GM23338 (cell line): ENCODE measurements around the gene NINL. TPM values are rescaled to one million over a fixed set of nuclear protein-coding genes. Genes with fewer than 3 reads are reported as not detected.

ENCODE experiments used
- ATAC-seq: fragments of 200-7000 bp; cut with Tn5 transposase; 3 replicates; pipeline ENCODE4 v1.9.1; 2020
- DNase-seq: peaks from one replicate; pipeline ENCODE4 v3.0.0-alpha.2; 2015; ENCODE audit warnings: low spot score
- H2AFZ ChIP-seq: fragments of 200-600 bp; sonication (generic); 2 replicates; pipeline ENCODE4 v1.8.0; 2016; ENCODE audit warnings: antibody characterized with exemption, mild to moderate bottlenecking, moderate library complexity
- H3F3A ChIP-seq: fragments of 200-600 bp; sonication (generic); replicated peaks from 2 replicates; pipeline ENCODE4 v1.8.0; 2017; ENCODE audit warnings: antibody characterized with exemption, mixed run types, low read depth
- H3K27ac ChIP-seq: fragments of 200-600 bp; sonication (generic); 2 replicates; pipeline ENCODE4 v1.6.1; 2016; ENCODE audit warnings: low read depth
- H3K27me3 ChIP-seq: fragments of 200-600 bp; sonication (generic); 2 replicates; pipeline ENCODE4 v1.8.0; 2016; ENCODE audit warnings: mild to moderate bottlenecking, mixed run types, moderate library complexity; ENCODE audit not compliant: insufficient read depth
- H3K36me3 ChIP-seq: fragments of 200-600 bp; sonication (generic); 2 replicates; pipeline ENCODE4 v1.8.0; 2016; ENCODE audit warnings: mild to moderate bottlenecking; ENCODE audit not compliant: insufficient read depth
- H3K4me1 ChIP-seq: fragments of 200-600 bp; sonication (generic); 2 replicates; pipeline ENCODE4 v1.8.0; 2016; ENCODE audit warnings: mild to moderate bottlenecking, moderate library complexity; ENCODE audit not compliant: insufficient read depth
- H3K4me2 ChIP-seq: fragments of 200-600 bp; sonication (generic); 2 replicates; pipeline ENCODE4 v1.7.1; 2017; ENCODE audit warnings: mixed run types
- H3K4me3 ChIP-seq: fragments of 200-600 bp; sonication (generic); 2 replicates; pipeline ENCODE4 v1.6.1; 2016; ENCODE audit warnings: mixed run types
- H3K79me2 ChIP-seq: fragments of 200-600 bp; sonication (generic); replicated peaks from 2 replicates; pipeline ENCODE4 v1.8.0; 2017; ENCODE audit warnings: mild to moderate bottlenecking; ENCODE audit not compliant: insufficient read depth
- H3K9me2 ChIP-seq: fragments of 200-600 bp; sonication (generic); 2 replicates; pipeline ENCODE4 v1.8.0; 2017; ENCODE audit not compliant: insufficient read depth
- H4K20me1 ChIP-seq: fragments of 200-600 bp; sonication (generic); replicated peaks from 2 replicates; pipeline ENCODE4 v1.8.0; 2017; ENCODE audit warnings: mild to moderate bottlenecking; ENCODE audit not compliant: insufficient read depth
- H3K27ac Mint-ChIP-seq: 2 replicates; pipeline ENCODE4 v1.8.0; 2020; ENCODE audit warnings: inconsistent platforms, mild to moderate bottlenecking, moderate library complexity, mixed read lengths
- H3K27me3 Mint-ChIP-seq: 3 replicates; pipeline ENCODE4 v1.8.0; 2022; ENCODE audit warnings: low read depth, mild to moderate bottlenecking, moderate library complexity, mixed read lengths, inconsistent platforms; ENCODE audit not compliant: insufficient read depth, poor library complexity
- H3K36me3 Mint-ChIP-seq: 3 replicates; pipeline ENCODE4 v1.8.0; 2021; ENCODE audit warnings: low read depth, mild to moderate bottlenecking, inconsistent platforms, moderate library complexity, mixed read lengths
- H3K4me1 Mint-ChIP-seq: 3 replicates; pipeline ENCODE4 v1.8.0; 2020; ENCODE audit warnings: mild to moderate bottlenecking, inconsistent platforms, mixed read lengths
- H3K4me3 Mint-ChIP-seq: 3 replicates; pipeline ENCODE4 v1.8.0; 2021; ENCODE audit warnings: moderate library complexity, mild to moderate bottlenecking, inconsistent platforms, mixed read lengths
- H3K9me3 Mint-ChIP-seq: 3 replicates; pipeline ENCODE4 v1.8.0; 2020; ENCODE audit warnings: moderate library complexity, mild to moderate bottlenecking, inconsistent platforms, mixed read lengths
- CREB1 ChIP-seq: fragments of 250-450 bp; sonication (Bioruptor Pico); IDR thresholded peaks from 2 replicates; pipeline ENCODE4 v1.5.0; 2020; ENCODE audit warnings: low read depth, mild to moderate bottlenecking, moderate library complexity
- EZH2 ChIP-seq: fragments of 200-600 bp; sonication (generic); IDR thresholded peaks from one replicate; pipeline ENCODE4 v1.8.0; 2017; ENCODE audit warnings: antibody characterized with exemption, mild to moderate bottlenecking, low read depth; ENCODE audit not compliant: unreplicated experiment
- JUNB ChIP-seq: IDR thresholded peaks from one replicate; pipeline ENCODE4 v1.6.1; 2016; ENCODE audit warnings: antibody characterized with exemption; ENCODE audit not compliant: unreplicated experiment
- NANOG ChIP-seq: IDR thresholded peaks from 2 replicates; pipeline ENCODE4 v1.6.1; 2016; ENCODE audit warnings: antibody characterized with exemption, borderline replicate concordance
- POLR2AphosphoS5 ChIP-seq: IDR thresholded peaks from 2 replicates; pipeline ENCODE4 v1.6.1; 2016; ENCODE audit warnings: antibody characterized with exemption, low read depth
- REST ChIP-seq: IDR thresholded peaks from one replicate; pipeline ENCODE4 v1.6.1; 2018; ENCODE audit warnings: antibody characterized with exemption; ENCODE audit not compliant: unreplicated experiment
- STAT1 ChIP-seq: IDR thresholded peaks from one replicate; pipeline ENCODE4 v1.6.1; 2016; ENCODE audit warnings: antibody characterized with exemption; ENCODE audit not compliant: unreplicated experiment
- ZNF114 ChIP-seq: fragments of 250-450 bp; sonication (Bioruptor Pico); IDR thresholded peaks from 2 replicates; pipeline ENCODE4 v1.5.0; 2020; ENCODE audit warnings: mild to moderate bottlenecking, moderate library complexity
- ZNF462 ChIP-seq: fragments of 250-450 bp; sonication (Bioruptor Pico); IDR thresholded peaks from 2 replicates; pipeline ENCODE4 v1.5.0; 2020; ENCODE audit warnings: mild to moderate bottlenecking, moderate library complexity
- polyA plus RNA-seq: library from polyadenylated mRNA; unstranded; fragments of >200 nt; fragmentation: Nextera tagmentation; extraction: Ambion mirVana; gene quantifications from 2 replicates; pipeline ENCODE4 v1.2.1, GENCODE V29; 2016
- total RNA-seq: library from RNA; depleted of rRNA; stranded (reverse); fragments of >200 nt; shearing (Covaris generic); gene quantifications from 2 replicates; pipeline ENCODE4 v1.2.3, GENCODE V29; 2014

NINL gene
- total and polyA plus RNA-seq, 2 experiments from 2014 or later: 18.0 to 31.2 TPM

GRCh38 chr20:25622049-25622448, 36.7 kb upstream of the NINL start (continued):
- TF ChIP-seq ZNF462 (CRISPR knock-in tag): no peak
- TF ChIP-seq POLR2AphosphoS5: no peak
- TF ChIP-seq NANOG: no peak
- no peak for TF ChIP-seq STAT1

- DNase-seq (no peak), ATAC-seq (no peak)
- no peaks in the 10 kb centered on the region; the same call in 1 of the 2 replicates for H4K20me1 ChIP-seq
- Mint-ChIP-seq H3K27me3 (peaks cover 13% of the 10 kb centered on the region), H3K4me3 (no peak overlapping the region), H3K4me1 (peaks cover 33% of the 10 kb centered on the region), H3K9me3 (peaks cover 3% of the 10 kb centered on the region; the same call in 2 of the 3 replicates), H3K36me3 (peaks cover 10% of the 10 kb centered on the region; the same call in 2 of the 3 replicates), H3K27ac (no peak overlapping the region)
- H3F3A ChIP-seq: no peaks in the 10 kb centered on the region; the same call in 1 of the 2 replicates
- H3K4me3 ChIP-seq: no peak overlapping the region
- no peaks in the 10 kb centered on the region for H3K9me2 ChIP-seq
- H3K79me2 ChIP-seq: peaks cover 48% of the 10 kb centered on the region
- H3K27ac ChIP-seq: no peak overlapping the region
- H3K4me2 ChIP-seq: no peak overlapping the region
- H3K27me3 ChIP-seq: peaks cover 16% of the 10 kb centered on the region
- H3K4me1 ChIP-seq: peaks cover 20% of the 10 kb centered on the region
- no peaks in the 10 kb centered on the region for H3K36me3 ChIP-seq
- no peak overlapping the region for H2AFZ ChIP-seq
- TF ChIP-seq STAT1 (no peak), ZNF114 (CRISPR knock-in tag) (no peak), JUNB (no peak), EZH2 (no peak), CREB1 (CRISPR knock-in tag) (no peak), POLR2AphosphoS5 (no peak), REST (no peak), NANOG (no peak)
These were observed 34.2 kb upstream of the NINL start for GRCh38 chr20:25619514-25619913.
